MCF 10A (cell line): ENCODE measurements around the gene CTTN. TPM values are rescaled to one million over a fixed set of nuclear protein-coding genes. Genes with fewer than 3 reads are reported as not detected.

Experiments used
- BruUV-seq: library from RNA; stranded (reverse); fragments of 400-500 nt; replicated peaks from 2 replicates; lab custom pipeline; 2021; lab: Mats Ljungman, UMichigan
- CTCF ChIA-PET: fragments of 300-600 bp; sonication (Branson Sonifier 250); formaldehyde crosslinking; extraction: SDS; loops from one replicate; lab custom pipeline; 2021; ENCODE audit warnings: antibody characterized with exemption, inconsistent platforms; lab: Yijun Ruan, JAX
- POLR2A ChIA-PET: fragments of 300-600, 350-650 bp; sonication (Branson Sonifier 250); formaldehyde crosslinking; extraction: SDS; loops from one replicate; lab custom pipeline; 2020; ENCODE audit warnings: antibody characterized with exemption, inconsistent platforms; lab: Yijun Ruan, JAX
- DNase-seq: peaks from one replicate; pipeline ENCODE4 v3.0.0-alpha.2; 2018; ENCODE audit not compliant: unreplicated experiment
- H3K27ac Mint-ChIP-seq: one replicate; pipeline ENCODE4 v1.8.0; 2022; ENCODE audit warnings: mild to moderate bottlenecking, low read depth, mixed read lengths; ENCODE audit not compliant: unreplicated experiment
- H3K27me3 Mint-ChIP-seq: one replicate; pipeline ENCODE4 v1.8.0; 2022; ENCODE audit warnings: mixed read lengths; ENCODE audit not compliant: insufficient read depth, unreplicated experiment
- H3K36me3 Mint-ChIP-seq: one replicate; pipeline ENCODE4 v1.8.0; 2022; ENCODE audit warnings: mild to moderate bottlenecking, moderate library complexity, mixed read lengths; ENCODE audit not compliant: insufficient read depth, unreplicated experiment
- H3K4me1 Mint-ChIP-seq: one replicate; pipeline ENCODE4 v1.8.0; 2022; ENCODE audit warnings: mixed read lengths; ENCODE audit not compliant: insufficient read depth, unreplicated experiment
- H3K4me3 Mint-ChIP-seq: one replicate; pipeline ENCODE4 v1.8.0; 2022; ENCODE audit warnings: mild to moderate bottlenecking, moderate library complexity, mixed read lengths; ENCODE audit not compliant: unreplicated experiment
- H3K9me3 Mint-ChIP-seq: one replicate; pipeline ENCODE4 v1.8.0; 2022; ENCODE audit warnings: mixed read lengths; ENCODE audit not compliant: unreplicated experiment
- intact Hi-C: fragments of 100-400 bp; cut with micrococcal nuclease; formaldehyde crosslinking; loops from 2 replicates; pipeline ENCODE4 v1.14.1; 2022
- total RNA-seq: library from RNA; stranded (reverse); gene quantifications from 2 replicates; pipeline ENCODE4 v1.2.3, GENCODE V29; 2022
- TF ChIP-seq, protein P1 (sequence below): fragments of 200-600 bp; IDR thresholded peaks from one replicate; pipeline ENCODE4 v1.8.0; 2022; ENCODE audit warnings: antibody characterized with exemption, mild to moderate bottlenecking; ENCODE audit not compliant: unreplicated experiment

CTTN gene
- total RNA-seq, 1 experiment from 2014 or later, result 264 TPM

DNA sequence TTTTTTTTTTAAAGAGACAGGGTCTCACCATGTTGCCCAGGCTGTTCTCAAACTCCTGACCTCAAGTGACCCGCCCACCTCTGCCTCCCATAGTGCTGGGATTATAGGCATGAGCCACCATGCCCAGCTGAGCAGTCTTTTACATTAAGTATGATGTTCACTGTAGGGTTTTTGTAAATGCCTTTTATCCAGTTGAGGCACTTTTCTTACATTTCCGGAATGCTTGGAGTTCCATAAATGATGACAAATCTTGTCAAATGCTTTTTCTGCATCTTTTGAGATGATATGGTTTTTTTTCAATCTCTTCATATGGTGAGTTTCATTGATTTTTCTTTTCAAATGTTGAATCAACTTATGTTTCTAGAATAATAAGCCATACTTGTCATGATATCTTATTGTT, 29.4 kb upstream of the CTTN start:
- TF ChIP-seq, protein P1, sequence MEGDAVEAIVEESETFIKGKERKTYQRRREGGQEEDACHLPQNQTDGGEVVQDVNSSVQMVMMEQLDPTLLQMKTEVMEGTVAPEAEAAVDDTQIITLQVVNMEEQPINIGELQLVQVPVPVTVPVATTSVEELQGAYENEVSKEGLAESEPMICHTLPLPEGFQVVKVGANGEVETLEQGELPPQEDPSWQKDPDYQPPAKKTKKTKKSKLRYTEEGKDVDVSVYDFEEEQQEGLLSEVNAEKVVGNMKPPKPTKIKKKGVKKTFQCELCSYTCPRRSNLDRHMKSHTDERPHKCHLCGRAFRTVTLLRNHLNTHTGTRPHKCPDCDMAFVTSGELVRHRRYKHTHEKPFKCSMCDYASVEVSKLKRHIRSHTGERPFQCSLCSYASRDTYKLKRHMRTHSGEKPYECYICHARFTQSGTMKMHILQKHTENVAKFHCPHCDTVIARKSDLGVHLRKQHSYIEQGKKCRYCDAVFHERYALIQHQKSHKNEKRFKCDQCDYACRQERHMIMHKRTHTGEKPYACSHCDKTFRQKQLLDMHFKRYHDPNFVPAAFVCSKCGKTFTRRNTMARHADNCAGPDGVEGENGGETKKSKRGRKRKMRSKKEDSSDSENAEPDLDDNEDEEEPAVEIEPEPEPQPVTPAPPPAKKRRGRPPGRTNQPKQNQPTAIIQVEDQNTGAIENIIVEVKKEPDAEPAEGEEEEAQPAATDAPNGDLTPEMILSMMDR, result no peak
- Mint-ChIP-seq H3K36me3 (peaks cover 84% of the 10 kb centered on the region), H3K4me3 (no peak overlapping the region), H3K27ac (no peak overlapping the region), H3K4me1 (no peaks in the 10 kb centered on the region), H3K27me3 (no peaks in the 10 kb centered on the region), H3K9me3 (peaks cover 8% of the 10 kb centered on the region)
- no TSS peak for BruUV-seq
- POLR2A ChIA-PET, result no interaction called here
- intact Hi-C loops, result no loop called here
- DNase-seq, result no peak
- CTCF ChIA-PET, result no interaction called here

DNA sequence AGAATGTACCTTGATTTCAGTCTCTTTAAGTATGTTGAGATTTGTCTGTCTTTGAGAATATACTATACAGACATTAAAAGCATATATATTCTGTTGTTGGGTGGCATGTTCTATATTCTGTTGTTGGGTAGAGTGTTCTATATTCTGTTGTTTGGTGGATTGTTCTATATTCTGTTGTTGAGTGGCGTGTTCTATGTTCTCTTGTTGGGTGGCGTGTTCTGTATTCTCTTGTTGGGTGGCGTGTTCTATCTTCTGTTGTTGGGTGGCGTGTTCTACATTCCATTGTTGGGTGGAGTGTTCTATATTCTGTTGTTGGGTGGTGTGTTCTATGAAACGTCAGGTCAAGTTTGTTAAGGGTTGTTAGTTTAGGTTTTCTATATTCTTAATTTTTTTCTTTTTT, 27.1 kb upstream of the CTTN start:
- ChIA-PET CTCF (no interaction called here), POLR2A (interaction anchor here (0.9 kb wide), 1 partner anchor 23 kb away, joined by 3 read pairs; no protein-coding TSS in a partner anchor)
- H3K4me3 Mint-ChIP-seq, result no peak overlapping the region
- no peaks in the 10 kb centered on the region for H3K4me1 Mint-ChIP-seq
- H3K27me3 Mint-ChIP-seq, result no peaks in the 10 kb centered on the region
- H3K9me3 Mint-ChIP-seq, result peaks cover 8% of the 10 kb centered on the region
- no peak overlapping the region for H3K27ac Mint-ChIP-seq
- TF ChIP-seq, protein P1, result no peak
- no TSS peak for BruUV-seq
- intact Hi-C loops, result no loop called here
- no peak for DNase-seq
- peaks cover 84% of the 10 kb centered on the region for H3K36me3 Mint-ChIP-seq

DNA sequence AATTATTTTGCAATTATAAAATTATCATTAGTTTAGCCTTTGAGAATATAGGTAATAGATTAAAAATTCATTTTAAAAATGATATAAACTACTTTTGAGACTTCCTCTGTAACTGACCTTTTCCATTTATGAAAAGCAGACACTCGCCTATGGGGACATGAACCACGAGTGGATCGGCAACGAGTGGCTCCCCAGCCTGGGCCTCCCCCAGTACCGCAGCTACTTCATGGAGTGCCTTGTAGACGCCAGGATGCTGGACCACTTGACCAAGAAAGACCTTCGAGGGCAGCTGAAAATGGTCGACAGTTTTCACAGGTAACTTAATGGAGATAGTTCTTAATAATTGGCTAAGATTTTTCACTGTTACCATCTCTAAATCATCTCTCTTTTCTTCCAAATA, 26.3 kb upstream of the CTTN start:
- Mint-ChIP-seq H3K4me3 (no peak overlapping the region), H3K36me3 (peaks cover 86% of the 10 kb centered on the region), H3K27ac (no peak overlapping the region), H3K27me3 (no peaks in the 10 kb centered on the region), H3K4me1 (no peaks in the 10 kb centered on the region), H3K9me3 (peaks cover 8% of the 10 kb centered on the region)
- BruUV-seq, result no TSS peak
- DNase-seq, result no peak
- ChIA-PET POLR2A (interaction anchor here (1.3 kb wide), 1 partner anchor 13 kb away, joined by 3 read pairs; no protein-coding TSS in a partner anchor), CTCF (no interaction called here)
- intact Hi-C loops, result no loop called here
- TF ChIP-seq, protein P1, result no peak

DNA sequence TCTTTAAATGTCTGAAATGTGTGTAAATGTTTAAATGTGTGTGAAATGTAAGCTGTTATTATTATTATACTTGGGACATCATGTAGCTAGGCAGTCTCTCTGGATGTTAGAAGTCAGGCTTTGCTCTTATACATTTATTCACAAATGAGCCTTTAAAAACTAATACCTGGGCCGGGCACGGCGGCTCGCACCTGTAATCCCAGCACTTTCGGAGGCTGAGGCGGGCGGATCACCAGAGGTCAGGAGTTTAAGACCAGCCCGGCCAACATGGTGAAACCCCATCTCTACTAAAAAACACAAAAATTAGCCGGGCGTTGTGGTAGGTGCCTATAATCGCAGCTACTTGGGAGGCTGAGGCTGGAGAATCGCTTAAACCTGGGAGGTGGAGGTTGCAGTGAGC, 21.7 kb upstream of the CTTN start:
- DNase-seq, result no peak
- Mint-ChIP-seq H3K36me3 (peaks cover 82% of the 10 kb centered on the region), H3K27ac (no peak overlapping the region), H3K27me3 (no peaks in the 10 kb centered on the region), H3K4me1 (no peaks in the 10 kb centered on the region), H3K4me3 (no peak overlapping the region), H3K9me3 (peaks cover under 1% of the 10 kb centered on the region)
- POLR2A ChIA-PET, result interaction anchor here (0.7 to 1.8 kb wide), 3 partner anchors 12 to 1781 kb away, joined by 3 read pairs; no protein-coding TSS in a partner anchor
- intact Hi-C loops, result no loop called here
- CTCF ChIA-PET, result no interaction called here
- BruUV-seq, result no TSS peak
- TF ChIP-seq, protein P1, result no peak
